ENCODE results near the gene PHGDH.

The PHGDH gene

GRCh38 chr1:119732465-119733168 lies 20.9 kb downstream of the PHGDH start:
- FAIRE-seq, result no peak

- no peak for FAIRE-seq
Observed at GRCh38 chr1:119733754-119734153, 22.0 kb downstream of the PHGDH start.

GRCh38 chr1:119735217-119735616 lies 23.5 kb downstream of the PHGDH start:
- no peak for FAIRE-seq

GRCh38 chr1:119736649-119737039 lies 24.9 kb downstream of the PHGDH start:
- FAIRE-seq, result no peak

- no peak for FAIRE-seq
Observed at GRCh38 chr1:119737040-119737682, 25.4 kb downstream of the PHGDH start.

- no peak for FAIRE-seq
Observed at GRCh38 chr1:119738100-119738720, 26.5 kb downstream of the PHGDH start.

GRCh38 chr1:119739150-119739549 lies 27.4 kb downstream of the PHGDH start:
- FAIRE-seq, result no peak

GRCh38 chr1:119740261-119740660 lies 28.5 kb downstream of the PHGDH start:
- FAIRE-seq, result no peak

GRCh38 chr1:119740896-119741780 lies 29.4 kb downstream of the PHGDH start:
- no peak for FAIRE-seq

- no peak for FAIRE-seq
Observed at GRCh38 chr1:119742202-119742601, 30.5 kb downstream of the PHGDH start.

- FAIRE-seq, result no peak
Observed at GRCh38 chr1:119742677-119743076, 30.9 kb downstream of the PHGDH start.

GRCh38 chr1:119743308-119743707 lies 31.6 kb downstream of the PHGDH start:
- FAIRE-seq, result no peak

GRCh38 chr1:119743776-119744597 lies 32.3 kb downstream of the PHGDH start:
- FAIRE-seq, result peak; percentile 57

GRCh38 chr1:119744598-119744942 lies 32.8 kb downstream of the PHGDH start:
- FAIRE-seq, result no peak

GRCh38 chr1:119745034-119745433 lies 33.3 kb downstream of the PHGDH start:
- no peak for FAIRE-seq

- no peak for FAIRE-seq
Observed at GRCh38 chr1:119747451-119747850, 35.7 kb downstream of the PHGDH start.

- no peak for FAIRE-seq
Observed at GRCh38 chr1:119748040-119748439, 36.3 kb downstream of the PHGDH start.

- FAIRE-seq, result no peak
Observed at GRCh38 chr1:119752592-119752991, 40.9 kb downstream of the PHGDH start.

- FAIRE-seq, result no peak
Observed at GRCh38 chr1:119758584-119758983, 46.9 kb downstream of the PHGDH start.

- FAIRE-seq, result no peak
Observed at GRCh38 chr1:119762409-119762808, 50.7 kb downstream of the PHGDH start.

GRCh38 chr1:119762953-119763352 lies 51.2 kb downstream of the PHGDH start:
- no peak for FAIRE-seq

- no peak for FAIRE-seq
Observed at GRCh38 chr1:119764220-119764619, 52.5 kb downstream of the PHGDH start.

Data from G401.6 (cell line).